GM19043 (cell line): ENCODE measurements around the gene MLIP.

Experiments used
- ATAC-seq: cut with Tn5 transposase; IDR thresholded peaks from one replicate; pipeline ENCODE4 v1.9.1; 2021; ENCODE audit warnings: low read depth; ENCODE audit not compliant: unreplicated experiment

MLIP gene

DNA sequence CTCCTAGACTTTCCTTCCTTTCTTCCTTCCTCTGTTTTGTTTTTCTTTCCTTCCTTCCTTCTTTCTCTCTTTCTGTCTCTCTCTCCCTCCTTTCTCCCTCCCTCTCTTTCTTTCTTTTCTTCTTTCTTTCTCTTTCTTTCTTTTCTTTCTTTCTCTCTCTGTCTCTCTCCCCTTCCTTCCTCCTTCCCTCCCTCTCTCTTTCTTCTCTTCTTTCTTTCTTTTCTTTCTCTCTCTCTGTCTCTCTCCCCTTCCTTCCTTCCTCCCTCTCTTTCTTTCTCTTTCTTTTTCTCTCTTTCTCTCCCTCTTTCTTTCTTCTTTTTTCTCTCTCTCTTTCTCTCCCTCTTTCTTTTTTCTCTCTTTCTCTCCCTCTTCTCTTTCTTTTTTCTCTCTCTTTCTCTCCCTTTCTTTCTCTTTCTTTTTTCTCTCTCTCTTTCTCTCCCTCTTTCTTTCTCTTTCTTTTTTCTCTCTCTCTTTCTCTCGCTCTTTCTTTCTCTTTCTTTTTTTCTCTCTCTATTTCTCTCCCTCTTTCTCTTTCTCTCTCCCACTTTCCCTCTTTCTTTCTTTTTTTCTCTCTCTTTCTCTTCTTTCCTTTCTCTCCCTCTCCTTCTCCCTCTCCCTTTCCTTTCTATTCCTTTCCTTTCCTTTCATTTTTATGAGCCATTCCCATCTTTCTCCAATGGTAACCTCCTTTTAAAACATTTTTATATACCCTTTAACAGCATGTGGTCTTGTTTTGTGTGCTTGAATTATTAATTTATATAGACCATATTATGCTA is 199.3 kb downstream of the MLIP start:
- ATAC-seq = no peak

- ATAC-seq = no peak
Measured at GRCh38 chr6:54315656-54316055, 204.4 kb downstream of the MLIP start.
